Measurements from ENCODE around the gene PLA2G4B. TPM values are rescaled to one million over a fixed set of nuclear protein-coding genes. Genes with fewer than 3 reads are reported as not detected.

PLA2G4B gene
- total RNA-seq (2014; rRNA removed; shearing (Covaris generic)) = 0.37 and 0.92 TPM in 2 replicates

- no peak for DNase-seq (ENCODE audit: low spot score)
- in situ Hi-C loops (cut with HindIII; ENCODE audit: low sequenced_read_pairs) = no loop called here
Observed at GRCh38 chr15:41838400-41838897, at the start of gene PLA2G4B. Gene PLA2G4B, plus strand, starts transcription at chr15:41838847. Its CDS starts 67 bp downstream, at chr15:41838914.

DNA sequence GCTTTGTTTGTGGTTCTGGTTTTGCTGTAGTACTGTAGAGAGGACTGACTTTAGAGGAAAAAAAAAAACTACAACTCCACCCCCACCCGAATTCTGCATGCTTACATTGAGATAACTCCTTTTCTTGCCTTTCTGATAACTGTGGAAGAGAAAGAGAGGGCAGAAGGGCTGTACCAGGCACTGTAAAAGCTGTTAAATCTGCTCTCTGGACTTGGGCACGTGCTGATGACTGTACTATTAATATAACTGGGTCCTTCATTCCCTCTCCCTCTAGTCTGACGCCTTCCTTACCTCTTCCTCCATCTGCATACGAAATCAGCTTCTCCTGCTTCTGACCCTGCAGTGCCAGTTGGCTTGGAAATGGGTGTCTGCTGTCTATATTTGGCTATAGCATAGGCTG lies 49.4 kb upstream of the PLA2G4B start:
- no peak for DNase-seq (ENCODE audit: low spot score)
- in situ Hi-C loops (cut with HindIII; ENCODE audit: low sequenced_read_pairs) = no loop called here

- DNase-seq (ENCODE audit: low spot score) = no peak
- in situ Hi-C loops (cut with HindIII; ENCODE audit: low sequenced_read_pairs) = no loop called here
Observed at GRCh38 chr15:41789662-41790061, 49.0 kb upstream of the PLA2G4B start.

GRCh38 chr15:41790169-41790568 lies 48.5 kb upstream of the PLA2G4B start:
- DNase-seq (ENCODE audit: low spot score) = no peak
- in situ Hi-C loops (cut with HindIII; ENCODE audit: low sequenced_read_pairs) = no loop called here

DNA sequence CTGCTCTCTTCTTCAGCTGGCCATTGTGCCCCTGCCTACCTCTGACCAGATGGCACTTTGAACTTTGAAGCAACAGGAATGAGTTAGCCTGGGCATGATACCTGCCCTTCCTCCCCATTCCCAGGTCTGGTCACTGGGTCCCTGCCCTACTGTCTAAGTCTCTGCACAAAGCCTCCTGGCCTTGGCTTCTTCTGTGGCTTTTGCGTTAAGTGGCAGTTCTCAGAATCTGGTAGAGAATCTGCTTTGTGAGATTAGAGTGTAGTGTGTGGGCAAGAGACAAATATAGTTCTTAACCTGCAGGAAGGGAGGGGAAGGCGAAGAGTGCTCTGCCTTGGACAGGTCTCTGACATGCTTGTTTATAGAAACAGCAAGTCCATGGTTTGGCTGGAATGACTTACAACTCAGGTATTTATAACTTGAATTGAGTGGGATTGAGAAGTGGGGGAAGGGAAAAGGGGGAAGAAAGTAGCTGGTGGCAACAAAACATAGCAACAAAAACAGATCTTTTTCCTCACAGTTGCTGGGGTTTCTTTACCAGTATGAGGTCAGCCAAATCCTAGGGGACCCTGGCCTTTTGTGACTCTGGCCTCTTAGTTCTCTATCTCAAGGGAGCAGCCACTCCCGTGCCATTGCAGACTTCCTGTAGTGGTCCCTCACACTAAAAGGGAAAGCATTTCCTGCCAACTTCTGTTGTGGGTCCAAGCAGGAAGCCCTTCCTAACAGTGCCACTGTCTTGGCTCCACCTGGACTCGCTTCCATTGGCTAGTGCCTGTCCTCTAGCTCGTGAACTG lies 47.7 kb upstream of the PLA2G4B start:
- no peak for DNase-seq (ENCODE audit: low spot score)

GRCh38 chr15:41791547-41791937 lies 47.1 kb upstream of the PLA2G4B start:
- in situ Hi-C loops (cut with HindIII; ENCODE audit: low sequenced_read_pairs) = no loop called here

More for the DNA sequence above, 47.7 kb upstream of the PLA2G4B start:
- in situ Hi-C loops (cut with HindIII; ENCODE audit: low sequenced_read_pairs) = no loop called here

GRCh38 chr15:41792000-41792637 lies 46.5 kb upstream of the PLA2G4B start:
- no peak for DNase-seq (ENCODE audit: low spot score)
- in situ Hi-C loops (cut with HindIII; ENCODE audit: low sequenced_read_pairs) = no loop called here

More at GRCh38 chr15:41791547-41791937, 47.1 kb upstream of the PLA2G4B start:
- DNase-seq (ENCODE audit: low spot score) = no peak

DNA sequence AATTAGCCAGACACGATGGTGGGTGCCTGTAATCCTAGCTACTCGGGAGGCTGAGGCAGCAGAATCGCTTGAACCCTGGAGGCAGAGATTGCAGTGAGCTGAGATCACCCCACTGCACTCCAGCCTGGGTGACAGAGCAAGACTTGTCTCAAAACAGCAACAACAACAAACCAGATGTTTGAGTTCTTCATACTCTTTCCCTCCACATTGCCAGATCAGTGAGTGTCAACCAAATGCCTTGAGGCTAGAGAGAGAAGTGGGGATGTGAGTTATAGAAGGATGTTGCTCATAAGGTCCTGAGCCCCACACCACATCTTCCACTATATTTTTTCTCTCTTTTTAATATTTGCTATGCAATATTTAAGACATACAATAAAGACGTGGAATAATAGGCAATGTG lies 44.6 kb upstream of the PLA2G4B start:
- in situ Hi-C loops (cut with HindIII; ENCODE audit: low sequenced_read_pairs) = no loop called here
- DNase-seq (ENCODE audit: low spot score) = no peak

GRCh38 chr15:41795996-41796856 lies 42.4 kb upstream of the PLA2G4B start:
- in situ Hi-C loops (cut with HindIII; ENCODE audit: low sequenced_read_pairs) = no loop called here

DNA sequence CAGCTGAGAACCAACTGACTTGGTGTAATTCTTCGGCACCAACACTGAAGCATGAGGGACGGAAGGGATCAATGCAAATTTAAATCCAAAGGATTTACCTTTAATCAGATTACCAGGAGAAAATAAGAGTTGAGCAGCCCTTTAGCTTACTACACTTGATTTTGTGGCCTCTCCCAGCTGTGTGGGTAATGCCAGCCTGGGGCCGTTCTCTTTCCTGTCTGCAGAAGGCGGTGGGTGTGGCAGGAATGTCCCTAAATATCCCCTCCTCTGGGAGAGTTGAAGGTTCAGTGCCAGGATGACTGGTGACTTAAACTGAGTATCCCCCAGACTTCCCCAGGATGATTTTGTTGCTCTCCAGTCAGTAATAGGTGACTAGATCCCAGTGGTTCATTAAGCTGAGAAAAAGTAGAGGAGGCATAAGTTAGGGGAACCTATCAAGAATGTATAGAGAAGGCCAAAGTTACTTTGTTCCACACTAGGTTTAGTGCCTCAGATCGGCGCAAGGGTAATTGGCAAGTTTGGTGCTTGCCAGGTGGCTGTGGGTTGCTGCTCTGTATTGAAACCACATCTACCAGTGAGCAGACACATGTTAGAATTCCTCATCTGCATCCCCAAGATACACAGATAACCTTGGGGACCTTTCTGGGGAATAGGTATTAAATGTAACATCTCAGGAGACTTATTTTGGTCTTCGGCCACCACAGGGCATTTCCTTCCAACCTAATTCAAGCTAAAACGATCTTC lies 41.3 kb upstream of the PLA2G4B start:
- DNase-seq (ENCODE audit: low spot score) = no peak
- in situ Hi-C loops (cut with HindIII; ENCODE audit: low sequenced_read_pairs) = no loop called here

More at GRCh38 chr15:41795996-41796856, 42.4 kb upstream of the PLA2G4B start:
- DNase-seq (ENCODE audit: low spot score) = no peak

- in situ Hi-C loops (cut with HindIII; ENCODE audit: low sequenced_read_pairs) = no loop called here
- no peak for DNase-seq (ENCODE audit: low spot score)
Observed at GRCh38 chr15:41798607-41799487, 39.8 kb upstream of the PLA2G4B start.

- in situ Hi-C loops (cut with HindIII; ENCODE audit: low sequenced_read_pairs) = no loop called here
- DNase-seq (ENCODE audit: low spot score) = no peak
Observed at GRCh38 chr15:41799488-41799805, 39.2 kb upstream of the PLA2G4B start.

DNA sequence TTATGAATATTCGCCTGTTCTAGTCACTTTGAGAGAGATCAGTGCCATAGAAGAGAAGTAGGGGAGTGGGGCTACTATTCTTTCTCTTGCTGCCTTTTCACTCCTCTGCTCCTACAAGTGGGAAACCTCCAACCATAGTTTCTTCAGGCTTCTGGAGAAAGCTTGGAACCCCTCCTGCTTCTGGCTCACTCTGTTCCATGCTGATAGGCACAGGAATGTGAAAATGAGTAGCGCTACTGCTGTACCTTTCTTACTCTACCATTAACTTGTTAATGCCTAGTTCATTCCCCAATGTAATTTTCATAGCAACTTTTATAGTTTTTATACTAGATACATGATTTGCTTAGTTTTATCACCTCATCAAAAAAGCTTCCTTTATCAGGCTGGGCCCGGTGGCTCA lies 37.5 kb upstream of the PLA2G4B start:
- in situ Hi-C loops (cut with HindIII; ENCODE audit: low sequenced_read_pairs) = loop anchor here (5.0 kb wide), 1 partner anchor 106 kb away; no protein-coding TSS in a partner anchor

DNA sequence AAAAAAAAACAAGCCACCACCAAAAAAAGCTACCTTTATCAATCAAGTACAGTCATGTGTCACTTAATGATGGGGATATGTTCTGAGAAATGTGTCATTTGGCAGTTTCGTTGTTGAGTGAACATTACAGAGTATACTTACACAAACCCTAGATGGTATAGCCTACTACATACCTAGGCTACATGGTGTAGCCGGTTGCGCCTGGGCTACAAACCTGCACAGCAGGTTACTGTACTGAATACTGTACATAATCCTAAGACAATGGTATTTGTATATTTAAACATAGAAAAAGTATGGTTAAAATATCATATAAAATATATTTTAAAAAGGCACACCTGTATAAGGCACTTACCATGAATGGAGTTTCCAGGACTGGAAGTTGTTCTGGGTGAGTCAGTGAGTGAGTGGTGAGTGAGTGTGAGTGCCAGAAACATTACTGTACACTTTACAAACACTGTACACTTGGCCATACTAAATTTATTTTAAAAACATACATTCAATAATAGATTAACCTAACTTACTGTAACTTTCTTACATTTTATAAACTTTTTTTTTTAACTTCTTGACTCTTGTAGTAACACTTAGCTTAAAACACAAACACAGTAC lies 36.7 kb upstream of the PLA2G4B start:
- in situ Hi-C loops (cut with HindIII; ENCODE audit: low sequenced_read_pairs) = loop anchor here (5.0 kb wide), 1 partner anchor 105 kb away; no protein-coding TSS in a partner anchor
- DNase-seq (ENCODE audit: low spot score) = no peak

More for the DNA sequence above, 37.5 kb upstream of the PLA2G4B start:
- DNase-seq (ENCODE audit: low spot score) = no peak

GRCh38 chr15:41804361-41804760 lies 34.3 kb upstream of the PLA2G4B start:
- in situ Hi-C loops (cut with HindIII; ENCODE audit: low sequenced_read_pairs) = loop anchor here (5.0 kb wide), 1 partner anchor 103 kb away; no protein-coding TSS in a partner anchor
- no peak for DNase-seq (ENCODE audit: low spot score)

DNA sequence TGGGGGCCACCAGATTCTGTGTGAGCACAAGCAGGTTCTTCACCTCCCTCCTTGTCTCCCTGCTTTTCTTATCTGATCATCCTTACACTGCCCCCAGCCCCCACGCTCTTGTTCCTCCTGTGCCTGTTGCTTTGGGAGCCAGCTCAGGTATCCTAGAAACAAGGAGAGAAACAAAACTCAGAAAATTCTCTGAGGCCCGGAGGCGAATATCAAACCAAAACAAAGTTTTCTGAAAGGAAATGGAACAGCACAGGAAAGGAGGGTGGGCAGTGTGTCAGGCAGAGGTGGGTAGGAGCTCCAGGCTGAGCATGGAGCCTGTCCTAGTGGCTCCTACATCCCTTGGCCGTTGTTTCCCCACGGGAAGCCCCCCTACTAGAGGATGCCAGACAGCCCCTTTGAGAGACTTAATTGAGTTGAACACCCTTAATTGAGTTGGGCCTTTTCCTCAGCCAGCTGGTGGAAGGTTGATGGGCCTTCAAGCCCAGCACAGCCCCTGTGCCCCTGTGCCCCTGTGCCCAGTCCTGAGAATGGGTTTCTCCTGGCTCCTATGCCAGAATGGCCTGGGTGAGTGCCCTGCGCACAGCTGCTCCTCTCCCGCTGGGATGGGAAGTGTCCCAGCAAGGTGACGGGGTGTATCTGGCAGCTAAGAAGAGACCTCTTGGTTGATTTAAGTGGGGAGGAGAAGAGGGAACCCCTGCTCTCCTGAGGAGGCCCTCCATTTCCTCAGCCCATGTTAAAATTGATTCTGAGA lies 33.6 kb upstream of the PLA2G4B start:
- in situ Hi-C loops (cut with HindIII; ENCODE audit: low sequenced_read_pairs) = loop anchor here (5.0 kb wide), 1 partner anchor 102 kb away; no protein-coding TSS in a partner anchor
- no peak for DNase-seq (ENCODE audit: low spot score)

DNA sequence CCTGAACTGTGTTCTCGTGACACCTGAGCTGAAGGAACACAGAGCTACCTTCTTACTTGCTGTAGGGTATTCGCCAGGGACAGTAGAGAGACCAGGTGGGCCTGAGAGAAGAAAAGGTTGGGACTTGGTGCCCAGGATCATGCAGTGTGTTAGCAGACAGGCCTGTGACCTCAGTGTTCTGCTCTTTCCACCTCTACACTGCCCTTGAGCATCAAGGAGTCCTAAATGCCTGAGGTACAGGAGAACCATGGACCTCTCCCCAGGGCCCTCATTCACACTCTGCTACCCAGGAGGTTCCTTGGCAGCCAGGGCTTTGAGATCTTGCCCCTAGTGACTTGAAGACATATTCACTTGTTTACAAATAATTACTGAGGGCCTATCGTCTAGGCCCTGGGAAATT lies 32.9 kb upstream of the PLA2G4B start:
- no peak for DNase-seq (ENCODE audit: low spot score)
- in situ Hi-C loops (cut with HindIII; ENCODE audit: low sequenced_read_pairs) = no loop called here
